Keratinocyte (primary cell): ENCODE results near the gene PACS2.

Source experiments
- EZH2 ChIP-seq: IDR thresholded peaks from one replicate; pipeline ENCODE4 v1.6.1; 2012; ENCODE audit warnings: inconsistent platforms, mild to moderate bottlenecking, low read length, moderate library complexity
- TF ChIP-seq, protein P1 (sequence below), 3 experiments: IDR thresholded peaks in 1 of 3; conservative IDR thresholded peaks in 1 of 3; optimal IDR thresholded peaks in 1 of 3; 2 replicates in 2 of 3; 3 replicates in 1 of 3; pipeline versions ENCODE3 to v1.5.1; 2011; ENCODE audit warnings: low read length in 3 of 3, mild to moderate bottlenecking in 3 of 3, moderate library complexity in 2 of 3, control low read depth in 1 of 3, inconsistent platforms in 1 of 3; ENCODE audit not compliant: insufficient read depth in 2 of 3; ENCODE audit errors: extremely low read depth in 1 of 3

DNA sequence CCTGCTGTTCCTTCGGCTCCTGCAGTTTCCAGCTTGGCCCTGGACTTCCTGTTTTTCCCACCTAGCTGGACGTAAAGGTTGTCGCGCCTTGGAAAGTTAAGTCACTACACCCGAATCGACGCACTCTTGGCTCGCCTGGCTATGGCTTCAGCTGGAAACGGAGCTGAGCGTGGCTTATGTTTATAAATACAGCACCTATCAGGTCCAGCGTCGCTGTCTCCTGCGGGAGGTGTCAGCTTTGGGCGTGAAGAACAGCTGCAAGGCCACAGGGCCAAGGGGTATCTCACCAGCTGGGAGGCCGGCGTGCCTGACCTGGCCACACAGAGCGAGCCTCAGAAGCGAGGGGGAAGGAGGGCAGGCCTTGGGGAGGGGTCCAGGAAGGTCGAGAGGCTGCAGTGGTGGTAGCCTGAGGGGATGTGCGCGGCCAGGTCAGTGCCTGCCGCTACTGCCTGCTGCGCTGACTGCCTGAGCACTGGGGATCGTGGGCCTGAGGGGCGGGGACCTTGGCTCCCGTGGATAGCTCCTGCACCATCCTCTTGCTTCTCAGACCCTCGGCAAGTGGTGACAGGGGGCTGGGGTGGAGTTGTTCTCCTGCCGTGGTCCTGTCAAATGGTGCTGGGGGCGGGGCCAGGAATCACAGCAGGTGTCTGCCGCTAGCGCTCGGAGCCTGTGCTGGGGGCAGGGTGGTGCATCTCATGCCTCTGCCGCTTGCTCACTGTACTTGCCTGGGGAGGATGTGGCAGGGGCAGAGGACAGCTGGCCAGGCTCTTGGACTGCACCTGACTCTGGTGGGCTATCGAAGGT is 12.5 kb downstream of the PACS2 start:
- TF ChIP-seq EZH2, result no peak
- TF ChIP-seq, protein P1, sequence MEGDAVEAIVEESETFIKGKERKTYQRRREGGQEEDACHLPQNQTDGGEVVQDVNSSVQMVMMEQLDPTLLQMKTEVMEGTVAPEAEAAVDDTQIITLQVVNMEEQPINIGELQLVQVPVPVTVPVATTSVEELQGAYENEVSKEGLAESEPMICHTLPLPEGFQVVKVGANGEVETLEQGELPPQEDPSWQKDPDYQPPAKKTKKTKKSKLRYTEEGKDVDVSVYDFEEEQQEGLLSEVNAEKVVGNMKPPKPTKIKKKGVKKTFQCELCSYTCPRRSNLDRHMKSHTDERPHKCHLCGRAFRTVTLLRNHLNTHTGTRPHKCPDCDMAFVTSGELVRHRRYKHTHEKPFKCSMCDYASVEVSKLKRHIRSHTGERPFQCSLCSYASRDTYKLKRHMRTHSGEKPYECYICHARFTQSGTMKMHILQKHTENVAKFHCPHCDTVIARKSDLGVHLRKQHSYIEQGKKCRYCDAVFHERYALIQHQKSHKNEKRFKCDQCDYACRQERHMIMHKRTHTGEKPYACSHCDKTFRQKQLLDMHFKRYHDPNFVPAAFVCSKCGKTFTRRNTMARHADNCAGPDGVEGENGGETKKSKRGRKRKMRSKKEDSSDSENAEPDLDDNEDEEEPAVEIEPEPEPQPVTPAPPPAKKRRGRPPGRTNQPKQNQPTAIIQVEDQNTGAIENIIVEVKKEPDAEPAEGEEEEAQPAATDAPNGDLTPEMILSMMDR (optimal IDR thresholded peaks at IDR 0.05 in 1 of 3, IDR thresholded peaks at IDR 0.05 in 1 of 3, conservative IDR thresholded peaks at IDR 0.05 in 1 of 3; ENCODE audit: extremely low read depth in 1 of 3, insufficient read depth in 2 of 3, low read length in 3 of 3), result no peak
